ENCODE measurements around the gene KIAA0753. TPM values are rescaled to one million over a fixed set of nuclear protein-coding genes. Genes with fewer than 3 reads are reported as not detected.

KIAA0753 gene

GRCh38 chr17:6536566-6537065 lies 103.9 kb downstream of the KIAA0753 start:
- Histone ChIP-seq H3K4me1 (ENCODE audit: control insufficient read depth, insufficient read depth, low read length) (no peaks in the 10 kb centered on the region), H3K4me2 (ENCODE audit: low read length) (no peak overlapping the region), H3K36me3 (ENCODE audit: insufficient read depth, low read length) (no peaks in the 10 kb centered on the region), H3K9me3 (replicated peaks; ENCODE audit: low read length) (peaks cover 3% of the 10 kb centered on the region), H3K27me3 (ENCODE audit: control insufficient read depth, insufficient read depth, low read length) (no peaks in the 10 kb centered on the region), H3K4me3 (ENCODE audit: low read length) (no peak overlapping the region), H3K9ac (ENCODE audit: low read depth, low read length) (no peak overlapping the region)

GRCh38 chr17:6536053-6536452 lies 104.5 kb downstream of the KIAA0753 start:
- Histone ChIP-seq H3K27me3 (ENCODE audit: control insufficient read depth, insufficient read depth, low read length) (no peaks in the 10 kb centered on the region), H3K36me3 (ENCODE audit: insufficient read depth, low read length) (no peaks in the 10 kb centered on the region), H3K9me3 (replicated peaks; ENCODE audit: low read length) (peaks cover 3% of the 10 kb centered on the region), H3K4me3 (ENCODE audit: low read length) (no peak overlapping the region), H3K4me1 (ENCODE audit: control insufficient read depth, insufficient read depth, low read length) (no peaks in the 10 kb centered on the region), H3K4me2 (ENCODE audit: low read length) (no peak overlapping the region), H3K9ac (ENCODE audit: low read depth, low read length) (no peak overlapping the region)

GRCh38 chr17:6534846-6535514 lies 105.5 kb downstream of the KIAA0753 start:
- H3K36me3 ChIP-seq (ENCODE audit: insufficient read depth, low read length) = no peaks in the 10 kb centered on the region
- no peak overlapping the region for H3K4me3 ChIP-seq (ENCODE audit: low read length)
- H3K27me3 ChIP-seq (ENCODE audit: control insufficient read depth, insufficient read depth, low read length) = no peaks in the 10 kb centered on the region
- H3K4me1 ChIP-seq (ENCODE audit: control insufficient read depth, insufficient read depth, low read length) = no peaks in the 10 kb centered on the region
- H3K9me3 ChIP-seq (replicated peaks; ENCODE audit: low read length) = peaks cover 1% of the 10 kb centered on the region
- H3K9ac ChIP-seq (ENCODE audit: low read depth, low read length) = no peak overlapping the region
- no peak overlapping the region for H3K4me2 ChIP-seq (ENCODE audit: low read length)

DNA sequence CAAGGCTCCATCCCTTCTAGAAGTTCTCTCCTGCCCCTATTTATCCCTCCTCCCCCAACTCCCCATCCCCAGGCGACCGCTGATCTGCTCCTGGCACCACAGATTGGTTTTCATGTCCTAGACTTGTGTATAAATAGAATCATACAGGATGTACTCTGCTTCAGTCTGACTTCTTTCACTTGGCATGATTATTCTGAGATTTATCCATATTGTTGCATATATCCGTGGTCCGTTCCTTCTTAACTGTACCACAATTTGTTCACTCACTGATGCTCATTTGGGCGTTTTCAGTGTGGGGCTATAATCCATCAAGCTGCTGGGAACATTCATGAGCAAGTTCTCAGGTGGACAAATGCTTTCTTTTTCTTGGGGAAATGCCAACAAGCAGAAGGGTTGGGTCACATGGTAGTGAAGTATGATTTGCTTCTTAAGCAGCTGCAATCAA lies 108.0 kb downstream of the KIAA0753 start:
- Histone ChIP-seq H3K9ac (ENCODE audit: low read depth, low read length) (no peak overlapping the region), H3K27me3 (ENCODE audit: control insufficient read depth, insufficient read depth, low read length) (no peaks in the 10 kb centered on the region), H3K4me1 (ENCODE audit: control insufficient read depth, insufficient read depth, low read length) (no peaks in the 10 kb centered on the region), H3K4me2 (ENCODE audit: low read length) (no peak overlapping the region), H3K36me3 (ENCODE audit: insufficient read depth, low read length) (no peaks in the 10 kb centered on the region), H3K4me3 (ENCODE audit: low read length) (no peak overlapping the region), H3K9me3 (replicated peaks; ENCODE audit: low read length) (no peaks in the 10 kb centered on the region)

DNA sequence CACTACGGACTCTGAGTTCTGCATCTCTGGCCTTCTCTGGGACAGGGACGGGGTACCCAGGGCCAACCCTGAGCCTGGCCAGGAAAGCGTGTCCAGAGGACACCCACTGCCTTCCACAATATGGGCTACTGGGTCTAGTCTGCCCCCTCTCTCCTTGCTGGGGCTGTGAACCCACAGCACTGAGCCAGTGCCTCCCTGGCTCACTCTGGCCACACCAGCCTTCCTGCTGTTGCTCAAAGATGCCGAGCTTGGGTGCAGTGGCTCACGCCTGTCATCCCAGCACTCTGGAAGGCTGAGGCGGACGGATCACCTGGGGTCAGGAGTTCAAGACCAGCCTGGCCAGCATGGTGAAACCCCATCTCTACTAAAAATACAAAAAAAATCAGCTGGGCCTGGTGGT lies 108.9 kb downstream of the KIAA0753 start:
- Histone ChIP-seq H3K9me3 (replicated peaks; ENCODE audit: low read length) (no peaks in the 10 kb centered on the region), H3K4me3 (ENCODE audit: low read length) (no peak overlapping the region), H3K9ac (ENCODE audit: low read depth, low read length) (no peak overlapping the region), H3K4me1 (ENCODE audit: control insufficient read depth, insufficient read depth, low read length) (no peaks in the 10 kb centered on the region), H3K27me3 (ENCODE audit: control insufficient read depth, insufficient read depth, low read length) (no peaks in the 10 kb centered on the region), H3K36me3 (ENCODE audit: insufficient read depth, low read length) (no peaks in the 10 kb centered on the region), H3K4me2 (ENCODE audit: low read length) (no peak overlapping the region)

- Histone ChIP-seq H3K9ac (ENCODE audit: low read depth, low read length) (no peak overlapping the region), H3K4me3 (ENCODE audit: low read length) (no peak overlapping the region), H3K9me3 (replicated peaks; ENCODE audit: low read length) (no peaks in the 10 kb centered on the region), H3K4me1 (ENCODE audit: control insufficient read depth, insufficient read depth, low read length) (no peaks in the 10 kb centered on the region), H3K4me2 (ENCODE audit: low read length) (no peak overlapping the region), H3K36me3 (ENCODE audit: insufficient read depth, low read length) (no peaks in the 10 kb centered on the region), H3K27me3 (ENCODE audit: control insufficient read depth, insufficient read depth, low read length) (no peaks in the 10 kb centered on the region)
Observed at GRCh38 chr17:6530324-6530920, 110.1 kb downstream of the KIAA0753 start.

GRCh38 chr17:6528557-6528956 lies 112.0 kb downstream of the KIAA0753 start:
- Histone ChIP-seq H3K36me3 (ENCODE audit: insufficient read depth, low read length) (no peaks in the 10 kb centered on the region), H3K9me3 (replicated peaks; ENCODE audit: low read length) (no peaks in the 10 kb centered on the region), H3K4me1 (ENCODE audit: control insufficient read depth, insufficient read depth, low read length) (peaks cover under 1% of the 10 kb centered on the region), H3K4me3 (ENCODE audit: low read length) (no peak overlapping the region), H3K27me3 (ENCODE audit: control insufficient read depth, insufficient read depth, low read length) (no peaks in the 10 kb centered on the region), H3K9ac (ENCODE audit: low read depth, low read length) (no peak overlapping the region), H3K4me2 (ENCODE audit: low read length) (no peak overlapping the region)

Small RNA genes lying within 50 kb of the gene (small RNA-seq; reads per million reads assigned to genes)
- gene MIR4520-1 (not detected), gene RNA5SP435 (not detected)

Data from skeletal muscle satellite cell (primary cell).